Suprapubic skin (tissue), 4 donors: ENCODE measurements around the gene CACNA2D3. TPM values are rescaled to one million over a fixed set of nuclear protein-coding genes. Genes with fewer than 3 reads are reported as not detected.

Source experiments
- DNase-seq, 2 donors: peaks; one replicate each; pipeline ENCODE4 v3.0.0-alpha.2; 2019; ENCODE audit warnings: low spot score in 2 of 2
- H3K27ac ChIP-seq: fragments of 200-600 bp; sonication (generic); one replicate; pipeline ENCODE4 v1.5.1; 2019
- H3K27me3 ChIP-seq: fragments of 200-600 bp; sonication (generic); one replicate; pipeline ENCODE4 v1.5.1; 2019
- H3K36me3 ChIP-seq: fragments of 200-600 bp; sonication (generic); one replicate; pipeline ENCODE4 v1.5.1; 2019
- H3K4me1 ChIP-seq: fragments of 200-600 bp; sonication (generic); one replicate; pipeline ENCODE4 v1.5.1; 2019
- H3K4me3 ChIP-seq: fragments of 200-600 bp; sonication (generic); one replicate; pipeline ENCODE4 v1.5.1; 2019; ENCODE audit warnings: mild to moderate bottlenecking
- H3K9me3 ChIP-seq: fragments of 200-600 bp; sonication (generic); one replicate; pipeline ENCODE4 v1.5.1; 2019
- EP300 ChIP-seq: sonication (generic); formaldehyde crosslinking; IDR thresholded peaks from one replicate; pipeline ENCODE4 v1.6.1; 2017; ENCODE audit warnings: antibody characterized with exemption
- POLR2A ChIP-seq, 2 donors: fragments of 450-650 bp; IDR thresholded peaks; one replicate each; pipeline ENCODE4 v1.6.1; 2017; ENCODE audit warnings: antibody characterized with exemption in 2 of 2, mild to moderate bottlenecking in 2 of 2, moderate library complexity in 2 of 2
- POLR2AphosphoS5 ChIP-seq, 3 donors: sonication (generic); formaldehyde crosslinking; IDR thresholded peaks; one replicate each; pipeline ENCODE4 v1.6.1; 2017; ENCODE audit warnings: antibody characterized with exemption in 3 of 3
- WGBS: methylation state at CpG from one replicate; pipeline ENCODE4 v1.1.5; 2018; 5-methylcytosine and 5-hydroxymethylcytosine counted together
- total RNA-seq, 4 donors: library from RNA; depleted of rRNA; stranded (reverse); fragments of >200 nt; gene quantifications; one replicate each; pipeline ENCODE4 v1.1.0, GENCODE V29; 2016
- TF ChIP-seq, protein P1 (sequence below), 2 donors: fragments of 200-600 bp in 1 of 2; fragments of 450-650 bp in 1 of 2; sonication (generic) in 1 of 2; IDR thresholded peaks; one replicate each; pipeline ENCODE4 v1.5.1; 2016 to 2019; ENCODE audit warnings: antibody characterized with exemption in 2 of 2, mild to moderate bottlenecking in 1 of 2, moderate library complexity in 1 of 2

Gene CACNA2D3
- total RNA-seq, 4 donors from 2014 or later: 0.42 to 2.8 (median 0.95) TPM

DNA sequence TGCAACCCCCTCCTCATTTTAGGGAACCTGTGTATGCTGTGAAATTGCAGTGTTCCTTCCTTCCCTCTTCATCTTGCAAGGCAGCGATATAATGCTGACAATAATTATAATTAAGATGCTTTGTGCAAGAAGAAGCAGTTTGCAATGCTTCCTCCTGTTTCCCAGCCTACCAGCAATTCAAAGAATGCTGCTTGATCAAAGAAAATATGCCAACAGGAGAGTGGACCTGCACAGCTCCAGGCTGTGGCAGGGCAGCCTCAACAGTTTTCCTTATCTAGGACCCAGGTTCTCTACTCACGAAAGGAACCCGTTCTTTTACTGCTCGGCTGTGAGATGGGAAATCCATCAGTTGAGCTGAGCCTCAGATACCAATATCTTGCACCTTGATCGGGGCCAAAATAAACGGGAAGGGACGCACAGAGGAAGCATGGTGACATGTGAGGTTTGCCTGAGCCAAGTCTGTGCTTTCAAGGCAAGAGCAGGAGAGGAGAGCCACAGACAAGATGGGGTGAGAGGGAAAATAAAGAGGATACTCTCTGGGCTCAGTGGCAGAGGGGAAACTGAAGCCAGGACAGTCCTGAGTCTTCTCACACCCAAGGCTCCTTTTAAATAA, 828.1 kb downstream of the CACNA2D3 start:
- no peaks in the 10 kb centered on the region for H3K36me3 ChIP-seq
- TF ChIP-seq, protein P1, sequence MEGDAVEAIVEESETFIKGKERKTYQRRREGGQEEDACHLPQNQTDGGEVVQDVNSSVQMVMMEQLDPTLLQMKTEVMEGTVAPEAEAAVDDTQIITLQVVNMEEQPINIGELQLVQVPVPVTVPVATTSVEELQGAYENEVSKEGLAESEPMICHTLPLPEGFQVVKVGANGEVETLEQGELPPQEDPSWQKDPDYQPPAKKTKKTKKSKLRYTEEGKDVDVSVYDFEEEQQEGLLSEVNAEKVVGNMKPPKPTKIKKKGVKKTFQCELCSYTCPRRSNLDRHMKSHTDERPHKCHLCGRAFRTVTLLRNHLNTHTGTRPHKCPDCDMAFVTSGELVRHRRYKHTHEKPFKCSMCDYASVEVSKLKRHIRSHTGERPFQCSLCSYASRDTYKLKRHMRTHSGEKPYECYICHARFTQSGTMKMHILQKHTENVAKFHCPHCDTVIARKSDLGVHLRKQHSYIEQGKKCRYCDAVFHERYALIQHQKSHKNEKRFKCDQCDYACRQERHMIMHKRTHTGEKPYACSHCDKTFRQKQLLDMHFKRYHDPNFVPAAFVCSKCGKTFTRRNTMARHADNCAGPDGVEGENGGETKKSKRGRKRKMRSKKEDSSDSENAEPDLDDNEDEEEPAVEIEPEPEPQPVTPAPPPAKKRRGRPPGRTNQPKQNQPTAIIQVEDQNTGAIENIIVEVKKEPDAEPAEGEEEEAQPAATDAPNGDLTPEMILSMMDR (IDR thresholded peaks at IDR 0.05): no peak
- no peak for TF ChIP-seq EP300
- TF ChIP-seq POLR2A (IDR thresholded peaks at IDR 0.05): no peak
- no peak for TF ChIP-seq POLR2AphosphoS5 (IDR thresholded peaks at IDR 0.05)
- no peak overlapping the region for H3K27ac ChIP-seq
- peaks cover 12% of the 10 kb centered on the region for H3K4me1 ChIP-seq
- H3K4me3 ChIP-seq: no peak overlapping the region
- no peak for DNase-seq
- WGBS: 46% methylated on average over 7 of the region's 7 CpGs
- no peaks in the 10 kb centered on the region for H3K27me3 ChIP-seq
- H3K9me3 ChIP-seq: no peaks in the 10 kb centered on the region

DNA sequence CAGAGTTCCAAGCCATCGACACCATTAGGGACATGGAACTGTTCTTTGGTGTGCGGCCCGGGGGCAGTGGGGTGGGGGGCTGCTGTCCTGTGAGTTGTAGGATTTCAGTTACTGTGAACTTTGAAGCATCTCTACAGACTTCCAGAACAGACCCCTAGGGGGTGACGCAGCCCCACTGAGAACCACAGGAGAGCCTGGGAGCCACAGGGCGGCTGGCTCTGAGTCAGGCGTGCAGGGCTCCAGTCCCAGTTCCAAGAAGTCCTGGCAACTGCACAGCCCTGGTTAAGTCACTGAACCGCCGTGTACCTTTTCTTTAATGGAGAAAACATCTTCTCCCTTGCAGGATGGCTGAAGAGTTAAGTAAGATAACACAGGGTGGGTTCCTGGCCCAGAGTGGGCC, 829.1 kb downstream of the CACNA2D3 start:
- 20% methylated on average over 7 of the region's 8 CpGs for WGBS

DNA sequence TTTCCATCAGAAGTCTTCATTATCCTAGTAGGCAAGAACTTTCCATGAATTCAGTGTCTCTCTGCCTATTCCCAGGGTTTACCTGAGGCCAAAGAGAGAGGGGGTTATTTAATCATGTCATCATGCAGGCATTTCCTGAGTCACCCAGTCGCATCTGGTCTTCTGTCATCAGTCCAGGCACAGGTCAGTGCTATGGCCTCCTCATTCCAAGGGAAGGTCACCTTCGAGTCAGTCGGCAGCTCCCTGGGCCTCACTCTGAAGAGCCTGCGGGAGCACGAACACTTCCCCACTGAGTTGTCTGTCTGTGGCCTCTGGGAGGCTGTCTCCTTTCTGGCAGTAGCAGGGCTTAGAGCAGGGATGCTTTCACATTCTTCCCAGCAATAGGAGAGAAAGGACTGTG, 831.7 kb downstream of the CACNA2D3 start:
- no peaks in the 10 kb centered on the region for H3K27me3 ChIP-seq
- H3K4me1 ChIP-seq: peaks cover 12% of the 10 kb centered on the region
- DNase-seq: no peak
- H3K9me3 ChIP-seq: no peaks in the 10 kb centered on the region
- H3K4me3 ChIP-seq: no peak overlapping the region
- whole genome bisulfite sequencing: 64% methylated on average over 3 of the region's 5 CpGs
- no peak for TF ChIP-seq POLR2AphosphoS5 (IDR thresholded peaks at IDR 0.05)
- TF ChIP-seq POLR2A (IDR thresholded peaks at IDR 0.05): no peak
- TF ChIP-seq, protein P1 (IDR thresholded peaks at IDR 0.05): no peak
- TF ChIP-seq EP300: no peak
- no peak overlapping the region for H3K27ac ChIP-seq
- no peaks in the 10 kb centered on the region for H3K36me3 ChIP-seq

More for the DNA sequence above, 829.1 kb downstream of the CACNA2D3 start:
- Histone ChIP-seq H3K27me3 (no peaks in the 10 kb centered on the region), H3K9me3 (no peaks in the 10 kb centered on the region), H3K4me3 (no peak overlapping the region), H3K36me3 (no peaks in the 10 kb centered on the region), H3K27ac (no peak overlapping the region), H3K4me1 (peaks cover 12% of the 10 kb centered on the region)
- peak; percentile 77 to 84 for DNase-seq
- TF ChIP-seq, protein P1 (IDR thresholded peaks at IDR 0.05): peak in 1 of 2 donors; percentile 57
- no peak for TF ChIP-seq EP300

DNA sequence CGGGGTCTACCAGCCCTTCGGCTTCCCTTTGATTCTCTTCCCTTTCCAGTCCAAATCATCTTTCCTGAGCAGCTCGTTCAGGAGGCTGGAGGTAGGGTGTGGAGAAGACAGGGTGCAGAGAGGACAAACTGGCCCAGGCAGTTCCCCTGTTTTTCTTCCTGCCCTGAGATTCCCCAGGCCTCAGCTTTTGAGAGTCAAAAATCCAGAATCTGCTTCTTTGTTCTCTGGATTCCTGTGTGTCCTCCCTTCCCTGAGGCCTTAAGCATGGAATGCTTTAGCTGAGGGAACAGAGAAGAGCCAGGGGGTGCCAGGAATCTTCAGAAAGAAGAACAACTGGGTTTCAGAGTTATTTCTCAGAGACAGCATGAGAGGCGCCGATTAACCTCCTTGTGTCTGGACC, 832.2 kb downstream of the CACNA2D3 start:
- no peak for DNase-seq

DNA sequence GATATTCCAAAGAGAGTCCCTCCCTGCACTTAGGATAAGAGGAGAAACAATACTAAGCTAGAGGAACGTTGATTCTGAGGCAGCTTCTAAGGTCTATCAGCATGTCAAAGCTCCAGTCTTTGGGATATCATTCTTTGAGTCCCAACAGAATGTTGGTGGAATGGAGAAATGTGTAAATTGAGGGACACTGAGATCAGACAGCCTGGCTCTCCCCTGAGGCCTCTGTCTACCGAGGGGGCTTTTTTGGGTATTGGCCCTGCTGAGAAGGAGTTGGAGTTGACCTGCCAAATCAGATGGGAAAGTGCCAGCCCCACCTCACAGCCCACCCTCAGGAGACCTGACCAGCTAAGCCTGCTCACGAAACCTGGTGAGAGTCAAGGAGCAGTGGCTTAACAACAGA, 833.1 kb downstream of the CACNA2D3 start:
- Histone ChIP-seq H3K36me3 (no peaks in the 10 kb centered on the region), H3K27ac (no peak overlapping the region), H3K27me3 (no peaks in the 10 kb centered on the region), H3K4me1 (peaks cover 7% of the 10 kb centered on the region), H3K9me3 (no peaks in the 10 kb centered on the region), H3K4me3 (no peak overlapping the region)
- no peak for TF ChIP-seq POLR2AphosphoS5 (IDR thresholded peaks at IDR 0.05)
- no peak for TF ChIP-seq POLR2A (IDR thresholded peaks at IDR 0.05)
- TF ChIP-seq, protein P1 (IDR thresholded peaks at IDR 0.05): no peak
- TF ChIP-seq EP300: no peak
- DNase-seq: no peak
- WGBS: 70% methylated on average over 3 of the region's 3 CpGs

More for the DNA sequence above, 832.2 kb downstream of the CACNA2D3 start:
- Histone ChIP-seq H3K27ac (no peak overlapping the region), H3K9me3 (no peaks in the 10 kb centered on the region), H3K4me3 (no peak overlapping the region), H3K27me3 (no peaks in the 10 kb centered on the region), H3K36me3 (no peaks in the 10 kb centered on the region), H3K4me1 (peaks cover 12% of the 10 kb centered on the region)
- no peak for TF ChIP-seq POLR2A (IDR thresholded peaks at IDR 0.05)
- TF ChIP-seq POLR2AphosphoS5 (IDR thresholded peaks at IDR 0.05): no peak
- TF ChIP-seq EP300: no peak
- TF ChIP-seq, protein P1 (IDR thresholded peaks at IDR 0.05): no peak
- WGBS: 67% methylated on average over 5 of the region's 5 CpGs
